Epithelial cell of esophagus (primary cell): Measurements from ENCODE around the gene CAPZB.

Experiments
- DNase-seq: peaks from one replicate; pipeline ENCODE4 v3.0.0; 2010; ENCODE audit warnings: low read depth
- H3K4me3 ChIP-seq: 2 replicates; pipeline ENCODE4 v1.5.1; 2011; ENCODE audit warnings: mild to moderate bottlenecking, low read length, control low read depth
- CTCF ChIP-seq: IDR thresholded peaks from 2 replicates; pipeline ENCODE4 v1.5.1; 2011; ENCODE audit warnings: low read depth, mild to moderate bottlenecking, low read length, control low read depth, inconsistent platforms; ENCODE audit not compliant: insufficient read depth; ENCODE audit errors: missing control alignments

The CAPZB gene

GRCh38 chr1:19317126-19317910 lies 168.0 kb downstream of the CAPZB start:
- no peak overlapping the region for H3K4me3 ChIP-seq
- no peak for DNase-seq
- TF ChIP-seq CTCF, result no peak

GRCh38 chr1:19315378-19316198 lies 169.8 kb downstream of the CAPZB start:
- no peak for TF ChIP-seq CTCF
- DNase-seq, result no peak
- H3K4me3 ChIP-seq, result no peak overlapping the region

GRCh38 chr1:19313961-19314882 lies 171.1 kb downstream of the CAPZB start:
- no peak for TF ChIP-seq CTCF
- DNase-seq, result peak; percentile 51
- no peak overlapping the region for H3K4me3 ChIP-seq

- H3K4me3 ChIP-seq, result no peak overlapping the region
Measured at GRCh38 chr1:19313636-19313959, 171.7 kb downstream of the CAPZB start.

GRCh38 chr1:19312782-19313635 lies 172.3 kb downstream of the CAPZB start:
- no peak for TF ChIP-seq CTCF
- DNase-seq, result no peak
- H3K4me3 ChIP-seq, result peak overlapping the region; percentile 68

More at GRCh38 chr1:19313636-19313959, 171.7 kb downstream of the CAPZB start:
- DNase-seq, result peak; percentile 52
- TF ChIP-seq CTCF, result no peak
